Lower lobe of right lung (tissue), 2 donors: Measurements from ENCODE around the gene PLEKHA5. TPM values are rescaled to one million over a fixed set of nuclear protein-coding genes. Genes with fewer than 3 reads are reported as not detected.

Experiments
- ATAC-seq, 2 donors: fragments of 200-7000 bp; cut with Tn5 transposase; one replicate each; pipeline ENCODE4 v1.9.1; 2020 to 2022; ENCODE audit warnings: mild to moderate bottlenecking in 2 of 2, moderate library complexity in 2 of 2
- DNase-seq: peaks from one replicate; pipeline ENCODE4 v3.0.0-alpha.2; 2020
- H3K27ac ChIP-seq: fragments of 200-600 bp; one replicate; pipeline ENCODE4 v1.8.0; 2022
- H3K27me3 ChIP-seq: fragments of 200-600 bp; one replicate; pipeline ENCODE4 v1.8.0; 2022; ENCODE audit warnings: low read depth
- H3K36me3 ChIP-seq: fragments of 200-600 bp; one replicate; pipeline ENCODE4 v1.8.0; 2022; ENCODE audit warnings: mild to moderate bottlenecking
- H3K4me1 ChIP-seq: fragments of 200-600 bp; one replicate; pipeline ENCODE4 v1.8.0; 2022
- H3K4me3 ChIP-seq: fragments of 200-600 bp; one replicate; pipeline ENCODE4 v1.8.0; 2022; ENCODE audit warnings: mild to moderate bottlenecking
- H3K9me3 ChIP-seq: fragments of 200-600 bp; one replicate; pipeline ENCODE4 v1.8.0; 2022
- intact Hi-C: fragments of 100-400 bp; cut with DNase I; formaldehyde crosslinking; loops from one replicate; pipeline ENCODE4 v1.11.0; 2022
- total RNA-seq: library from RNA; stranded (reverse); fragmentation: NEBNext Ultra II Directional; extraction: Animal tissue kit (Norgen Biotek cat#: 25700); gene quantifications from one replicate; pipeline ENCODE4 v1.2.1, GENCODE V29; 2021
- TF ChIP-seq, protein P1 (sequence below): fragments of 200-600 bp; IDR thresholded peaks from one replicate; pipeline ENCODE4 v1.8.0; 2022; ENCODE audit warnings: antibody characterized with exemption, mild to moderate bottlenecking
- donor health status: DM: no; HTN: yes; CAD: no; lungs with severe emphysema.

The PLEKHA5 gene
- total RNA-seq, 1 donor from 2014 or later = 29.2 TPM

DNA sequence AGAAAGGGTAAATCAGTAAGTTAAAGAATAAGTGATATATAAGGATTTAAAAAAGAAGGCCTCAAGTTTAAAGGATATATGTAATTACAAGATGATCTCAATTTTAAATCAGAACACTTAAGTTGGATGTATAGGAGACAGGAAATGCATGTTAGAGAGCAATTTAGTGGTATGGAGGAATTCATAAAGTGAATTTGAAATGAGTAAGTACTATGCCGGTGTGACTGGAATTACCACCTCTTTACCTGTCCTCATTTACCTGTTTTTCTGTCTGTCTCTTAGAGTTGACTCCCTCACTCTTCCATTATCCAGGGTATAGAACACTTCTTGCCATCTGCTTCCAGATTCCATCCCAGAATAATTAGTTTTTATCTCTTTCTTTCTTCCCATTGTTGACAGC is 73.5 kb downstream of the PLEKHA5 start:
- H3K4me1 ChIP-seq = no peaks in the 10 kb centered on the region
- no peak overlapping the region for H3K4me3 ChIP-seq
- TF ChIP-seq, protein P1, sequence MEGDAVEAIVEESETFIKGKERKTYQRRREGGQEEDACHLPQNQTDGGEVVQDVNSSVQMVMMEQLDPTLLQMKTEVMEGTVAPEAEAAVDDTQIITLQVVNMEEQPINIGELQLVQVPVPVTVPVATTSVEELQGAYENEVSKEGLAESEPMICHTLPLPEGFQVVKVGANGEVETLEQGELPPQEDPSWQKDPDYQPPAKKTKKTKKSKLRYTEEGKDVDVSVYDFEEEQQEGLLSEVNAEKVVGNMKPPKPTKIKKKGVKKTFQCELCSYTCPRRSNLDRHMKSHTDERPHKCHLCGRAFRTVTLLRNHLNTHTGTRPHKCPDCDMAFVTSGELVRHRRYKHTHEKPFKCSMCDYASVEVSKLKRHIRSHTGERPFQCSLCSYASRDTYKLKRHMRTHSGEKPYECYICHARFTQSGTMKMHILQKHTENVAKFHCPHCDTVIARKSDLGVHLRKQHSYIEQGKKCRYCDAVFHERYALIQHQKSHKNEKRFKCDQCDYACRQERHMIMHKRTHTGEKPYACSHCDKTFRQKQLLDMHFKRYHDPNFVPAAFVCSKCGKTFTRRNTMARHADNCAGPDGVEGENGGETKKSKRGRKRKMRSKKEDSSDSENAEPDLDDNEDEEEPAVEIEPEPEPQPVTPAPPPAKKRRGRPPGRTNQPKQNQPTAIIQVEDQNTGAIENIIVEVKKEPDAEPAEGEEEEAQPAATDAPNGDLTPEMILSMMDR = no peak
- no peaks in the 10 kb centered on the region for H3K27me3 ChIP-seq
- ATAC-seq (no peak), DNase-seq (no peak)
- H3K9me3 ChIP-seq = no peaks in the 10 kb centered on the region
- intact Hi-C loops = no loop called here
- H3K36me3 ChIP-seq = no peaks in the 10 kb centered on the region
- no peak overlapping the region for H3K27ac ChIP-seq

DNA sequence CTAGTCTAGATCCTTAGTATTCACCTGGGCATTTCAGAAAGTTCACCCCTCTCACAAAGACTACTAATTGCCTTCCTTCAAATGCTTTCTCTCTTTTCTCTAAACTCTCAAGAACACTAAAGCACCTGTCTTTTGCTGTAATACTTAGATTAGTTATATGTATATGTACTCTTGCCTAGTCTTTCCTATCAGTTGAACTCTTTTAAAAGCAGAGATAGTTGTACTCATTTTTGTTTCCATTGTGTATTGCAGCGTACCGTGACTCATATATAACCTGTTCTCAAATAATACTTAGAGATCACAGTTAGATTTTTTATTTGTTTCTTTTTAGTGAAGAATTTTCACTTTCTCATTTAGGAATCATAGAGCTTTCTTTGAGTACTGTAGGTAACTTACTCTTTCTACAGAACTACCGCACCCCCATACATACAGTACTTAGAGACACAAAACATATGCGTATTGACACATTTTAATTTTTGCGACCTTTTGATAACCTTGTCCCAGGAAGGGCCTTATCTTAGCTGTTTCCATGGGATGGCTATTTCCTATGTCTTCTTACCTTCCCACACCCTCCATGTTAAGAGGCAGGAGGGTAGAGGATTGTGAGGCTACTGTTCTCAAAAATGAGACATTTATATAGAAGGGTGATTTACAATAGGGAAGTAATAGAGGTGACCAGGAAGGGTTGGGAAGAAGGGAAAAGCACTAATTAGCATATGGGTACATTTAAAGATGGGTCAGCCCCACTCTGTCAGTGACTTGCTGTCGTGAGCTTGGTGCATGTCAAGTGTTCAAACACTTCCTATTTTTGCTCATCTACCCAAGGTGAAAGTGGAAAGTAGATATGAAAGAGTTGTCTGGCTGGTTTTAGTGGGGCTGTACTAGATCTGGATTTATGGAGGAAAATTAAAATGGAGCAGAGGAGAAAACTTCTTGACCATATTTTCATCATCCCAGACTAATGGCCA is 74.3 kb downstream of the PLEKHA5 start:
- Histone ChIP-seq H3K27me3 (no peaks in the 10 kb centered on the region), H3K9me3 (no peaks in the 10 kb centered on the region), H3K36me3 (no peaks in the 10 kb centered on the region), H3K27ac (no peak overlapping the region), H3K4me3 (no peak overlapping the region), H3K4me1 (no peaks in the 10 kb centered on the region)
- ATAC-seq = no peak
- no peak for DNase-seq
- intact Hi-C loops = no loop called here
- TF ChIP-seq, protein P1 = no peak

DNA sequence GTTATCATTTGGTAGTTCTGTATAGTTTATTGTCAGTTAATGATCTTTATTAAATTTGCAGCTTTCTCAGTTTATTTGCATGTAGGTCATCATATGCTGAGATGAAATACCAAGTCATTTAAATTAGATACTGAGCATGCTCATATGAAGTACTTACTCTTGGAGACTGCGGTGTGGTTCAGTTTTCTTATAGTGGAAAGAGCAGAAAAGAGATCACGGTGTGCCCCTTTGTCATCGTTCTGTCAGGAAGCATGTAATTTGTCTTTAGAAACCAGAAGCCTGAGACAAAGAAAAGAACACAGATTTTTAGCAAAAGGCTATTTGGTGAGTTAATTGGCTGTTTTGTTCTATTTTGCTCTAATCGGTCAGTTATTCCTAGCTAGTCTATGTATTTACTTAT is 75.6 kb downstream of the PLEKHA5 start:
- H3K27ac ChIP-seq = no peak overlapping the region
- ATAC-seq = no peak
- H3K9me3 ChIP-seq = no peaks in the 10 kb centered on the region

DNA sequence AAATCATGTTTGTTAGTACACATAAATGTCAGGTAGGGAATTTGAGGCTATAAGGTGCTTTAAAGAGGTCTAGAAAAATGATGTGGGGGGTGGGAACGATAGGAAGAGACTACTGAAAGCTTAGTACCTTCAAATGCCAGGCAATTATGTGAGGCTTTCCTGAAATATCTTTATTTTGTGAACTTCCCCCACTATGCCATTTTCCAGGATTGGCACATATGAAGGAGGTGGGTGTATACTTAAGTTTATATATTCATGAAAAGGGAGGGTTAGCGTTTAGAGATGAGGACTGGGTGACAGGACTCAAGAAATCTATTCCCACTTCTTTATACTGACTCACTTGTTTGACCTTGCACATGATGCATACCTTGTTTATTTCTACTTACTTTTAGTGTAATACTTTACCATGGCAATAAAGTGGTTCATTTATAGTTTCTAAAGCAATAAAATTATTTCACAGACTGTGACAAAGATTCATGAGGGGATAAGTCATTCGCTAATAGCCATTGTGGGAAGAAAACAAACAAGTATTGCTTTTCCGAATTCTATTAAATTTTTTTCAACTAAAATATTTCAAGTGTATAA is 77.1 kb downstream of the PLEKHA5 start:
- TF ChIP-seq, protein P1 = no peak
- H3K36me3 ChIP-seq = no peaks in the 10 kb centered on the region
- no peak for DNase-seq
- H3K27ac ChIP-seq = no peak overlapping the region
- ATAC-seq = no peak
- no peaks in the 10 kb centered on the region for H3K4me1 ChIP-seq
- intact Hi-C loops = no loop called here
- H3K4me3 ChIP-seq = no peak overlapping the region
- H3K9me3 ChIP-seq = no peaks in the 10 kb centered on the region
- H3K27me3 ChIP-seq = no peaks in the 10 kb centered on the region

More for the DNA sequence above, 75.6 kb downstream of the PLEKHA5 start:
- TF ChIP-seq, protein P1 = no peak
- H3K27me3 ChIP-seq = no peaks in the 10 kb centered on the region
- no peaks in the 10 kb centered on the region for H3K36me3 ChIP-seq
- no peak overlapping the region for H3K4me3 ChIP-seq
- H3K4me1 ChIP-seq = no peaks in the 10 kb centered on the region
- no peak for DNase-seq
- intact Hi-C loops = no loop called here

DNA sequence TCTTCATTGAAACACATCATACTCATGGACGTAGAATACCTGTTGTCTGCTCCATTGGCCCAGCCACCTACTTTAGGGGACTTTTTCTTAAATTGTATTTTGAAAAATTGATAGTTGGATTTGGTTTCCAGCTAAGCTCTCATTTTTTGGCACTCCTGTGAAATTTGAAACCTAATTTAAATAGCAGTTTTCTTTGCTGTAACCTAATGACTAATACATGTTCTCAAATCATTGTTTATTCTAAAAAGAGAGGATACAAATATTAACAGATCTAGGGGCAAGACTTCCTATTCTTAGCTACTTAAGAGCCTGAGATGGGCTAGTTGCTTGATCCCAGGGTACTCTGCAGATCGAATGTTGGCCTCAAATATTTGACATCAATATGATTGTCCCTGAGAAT is 78.9 kb downstream of the PLEKHA5 start:
- Histone ChIP-seq H3K27me3 (no peaks in the 10 kb centered on the region), H3K4me1 (no peaks in the 10 kb centered on the region), H3K9me3 (no peaks in the 10 kb centered on the region), H3K4me3 (no peak overlapping the region), H3K36me3 (no peaks in the 10 kb centered on the region), H3K27ac (no peak overlapping the region)
- intact Hi-C loops = no loop called here
- no peak for ATAC-seq
- DNase-seq = no peak
- TF ChIP-seq, protein P1 = no peak
